DMS79 treated with DMSO at 0.1 percent for 48 hours (cell line): ENCODE results near the gene SYT2.
"Not testable (repeated sequence)": the region's sequence is repeated elsewhere in the genome, so short reads cannot be mapped to it uniquely, and the experiment has no call there.

ENCODE experiments used
- DNase-seq: peaks from one replicate; lab custom pipeline; 2025; lab: John Stamatoyannopoulos, UW

Gene SYT2

DNA sequence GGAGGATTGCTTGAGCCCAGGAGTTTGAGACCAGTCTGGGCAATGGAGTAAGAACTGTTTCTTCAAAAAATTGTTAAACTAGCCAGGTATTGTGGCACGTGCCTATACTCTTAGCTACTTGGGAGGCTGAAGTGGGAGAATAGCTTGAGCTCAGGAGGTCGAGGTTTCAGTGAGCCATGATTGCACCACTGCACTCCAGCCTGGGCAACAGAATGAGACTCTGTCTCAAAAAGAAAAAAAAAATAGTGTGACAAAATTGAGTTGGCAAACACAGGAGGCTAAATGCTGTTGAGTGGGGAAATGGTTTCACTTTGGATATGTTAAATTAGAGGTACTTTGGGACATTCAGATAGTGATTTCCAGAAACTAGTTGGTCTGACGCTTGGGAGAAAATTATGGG lies 163.9 kb downstream of the SYT2 start:
- not testable (repeated sequence) for DNase-seq

DNA sequence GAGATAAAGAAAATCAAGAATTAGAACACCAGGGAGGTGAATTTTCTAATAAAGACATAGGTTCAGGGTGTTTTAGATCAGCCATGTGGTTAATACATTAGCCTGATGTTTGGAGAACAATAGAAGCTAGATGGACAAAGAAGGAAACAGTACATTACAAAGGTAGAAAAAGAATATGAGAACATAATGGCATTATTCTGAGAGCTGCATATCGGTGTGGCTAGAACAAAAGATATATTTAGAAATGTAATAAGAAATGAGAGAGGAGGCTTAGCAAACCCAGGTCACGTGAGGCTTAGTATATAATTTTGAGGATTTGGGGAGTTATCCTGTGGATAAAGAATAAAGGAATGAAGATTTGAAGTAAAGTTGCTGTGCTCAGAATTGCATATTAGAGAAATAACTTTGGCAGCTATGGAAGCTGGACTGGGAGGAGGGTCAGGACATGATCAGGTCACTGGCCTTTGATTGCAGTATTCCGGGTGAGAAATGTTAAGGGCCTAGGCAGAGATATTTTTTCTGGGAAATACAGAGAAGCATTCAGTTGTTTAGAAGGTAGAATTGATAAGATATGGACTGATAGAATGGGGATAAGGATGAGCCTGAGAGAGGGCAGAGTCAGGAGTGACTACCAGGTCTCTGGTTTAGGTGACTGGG lies 164.5 kb downstream of the SYT2 start:
- DNase-seq: not testable (repeated sequence)

DNA sequence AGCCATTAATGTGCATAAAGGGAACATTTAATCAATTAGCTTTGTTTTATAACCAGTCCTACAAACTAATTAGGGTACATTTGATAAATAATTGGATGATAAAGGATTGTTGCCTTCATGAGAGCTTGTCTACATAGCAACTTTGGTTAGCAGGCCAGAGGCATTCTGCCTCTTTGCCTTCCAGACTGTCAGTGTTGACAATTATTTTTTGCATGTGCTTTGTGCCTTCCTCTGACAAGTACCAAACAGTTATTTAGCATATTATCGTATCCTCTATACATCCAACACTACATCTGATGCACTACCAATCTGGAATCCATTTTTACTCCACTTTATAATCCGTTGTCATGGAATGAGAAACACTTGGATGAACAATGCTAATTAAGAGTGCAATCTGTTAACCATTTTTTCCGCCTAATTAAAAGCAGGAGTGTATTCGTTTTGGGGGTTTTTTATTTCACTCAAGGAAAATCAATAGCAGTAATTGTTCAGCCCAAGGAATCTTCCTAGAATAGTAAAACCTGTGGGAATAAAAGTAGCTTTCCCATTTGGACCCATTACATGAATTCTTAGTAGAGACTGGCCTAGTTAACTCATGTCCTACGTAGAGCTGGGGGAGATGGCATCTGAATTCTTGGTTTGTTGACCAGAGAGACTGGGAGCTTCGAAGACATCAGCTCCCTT lies 165.3 kb downstream of the SYT2 start:
- DNase-seq: peak; percentile 49

DNA sequence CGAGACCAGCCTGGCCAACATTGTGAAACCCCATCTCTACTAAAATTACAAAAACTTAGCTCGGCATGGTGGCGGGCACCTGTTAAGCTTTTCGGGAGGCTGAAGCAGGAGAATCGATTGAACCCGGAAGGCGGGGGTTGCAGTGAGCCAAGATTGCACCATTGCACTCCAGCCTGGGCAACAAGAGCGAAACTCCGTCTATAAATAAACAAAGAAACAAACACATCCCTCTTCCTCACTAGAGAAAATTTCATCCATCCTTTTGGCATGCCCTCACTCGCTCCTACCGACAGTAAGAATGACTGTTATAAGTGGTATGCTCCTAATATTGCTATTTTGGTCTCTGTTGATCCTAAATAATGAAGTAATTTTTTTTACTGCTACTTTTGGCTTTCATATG lies 166.7 kb downstream of the SYT2 start:
- DNase-seq: not testable (repeated sequence)

DNA sequence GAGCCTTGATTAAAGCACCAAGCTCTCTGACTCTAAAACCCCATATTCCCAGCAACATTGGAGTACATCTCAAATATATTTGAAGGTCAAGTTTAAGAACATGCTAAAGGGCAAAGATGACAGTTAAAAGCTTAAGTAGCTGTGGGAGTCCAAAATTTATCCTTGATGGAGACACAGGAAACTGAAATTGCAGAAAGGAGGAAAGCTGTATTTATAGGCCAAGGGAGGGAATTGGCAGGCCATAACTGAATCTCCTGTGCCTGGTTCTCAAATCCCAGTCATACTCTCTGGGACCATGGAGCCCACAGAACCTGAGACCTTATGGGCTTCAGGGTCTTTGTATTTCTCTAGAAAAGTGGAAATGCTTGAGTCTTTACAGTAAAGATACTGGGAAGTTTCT lies 167.8 kb downstream of the SYT2 start:
- not testable (repeated sequence) for DNase-seq

DNA sequence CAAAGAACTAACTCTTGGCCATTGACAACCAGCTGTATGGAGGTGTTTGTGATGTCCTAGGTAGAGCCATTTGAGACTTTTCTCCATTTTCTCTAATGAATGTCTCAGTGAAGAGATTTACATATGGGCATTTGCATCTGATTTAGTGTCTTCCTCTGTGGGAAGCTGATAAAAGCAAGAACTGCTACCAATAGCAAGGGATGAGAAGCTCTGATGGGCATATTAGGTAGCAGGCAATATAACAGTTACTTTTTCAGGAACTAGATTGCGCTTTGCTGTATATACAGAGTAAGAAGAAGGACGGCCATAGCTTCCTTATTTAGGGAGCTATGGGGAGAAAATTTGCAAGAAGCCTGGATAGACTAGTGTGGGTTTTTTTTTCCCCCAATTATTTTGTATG lies 169.4 kb downstream of the SYT2 start:
- not testable (repeated sequence) for DNase-seq
